ENCODE data around the gene LONP2. TPM values are rescaled to one million over a fixed set of nuclear protein-coding genes. Genes with fewer than 3 reads are reported as not detected.
"Not testable (repeated sequence)": the region's sequence is repeated elsewhere in the genome, so short reads cannot be mapped to it uniquely, and the experiment has no call there.

Gene LONP2
- total RNA-seq, 2 experiments from 2014 or later: 77.2 to 81.0 TPM

- no peak for DNase-seq
- no peak overlapping the region for H3K27ac Mint-ChIP-seq
- POLR2A ChIA-PET: interaction anchor here (1.2 kb wide), 1 partner anchor 273 kb away, joined by 4 read pairs; no protein-coding TSS in a partner anchor
- intact Hi-C loops (cut with DNase I, micrococcal nuclease): loop anchor here in 1 of 2 experiments (5.0 kb wide), 1 partner anchor 192 kb away; no protein-coding TSS in a partner anchor
- H3K9me3 Mint-ChIP-seq: no peaks in the 10 kb centered on the region
- Histone ChIP-seq H3K27ac (ENCODE audit: low read depth in 1 of 2, low read length in 2 of 2) (no peak overlapping the region), H3K4me3 (ENCODE audit: low read length) (no peak overlapping the region), H3K36me3 (ENCODE audit: insufficient read depth, low read length) (peaks cover 52% of the 10 kb centered on the region), H3K9me3 (ENCODE audit: control insufficient read depth in 1 of 2, insufficient read depth in 1 of 2, low read length in 2 of 2) (no peaks in the 10 kb centered on the region), H3K27me3 (ENCODE audit: control insufficient read depth in 1 of 2, insufficient read depth in 2 of 2, low read length in 2 of 2) (no peaks in the 10 kb centered on the region), H3K4me1 (ENCODE audit: insufficient read depth, low read length) (peaks cover 6% of the 10 kb centered on the region)
- no peak for TF ChIP-seq CTCF (IDR thresholded peaks at IDR 0.05)
- peaks cover 25% of the 10 kb centered on the region for H3K4me1 Mint-ChIP-seq (ENCODE audit: low read depth)
- CTCF ChIA-PET: interaction anchor here (1.3 to 4.5 kb wide), 2 partner anchors 272 to 280 kb away, joined by 6 to 16 read pairs; no protein-coding TSS in a partner anchor
- H3K4me3 Mint-ChIP-seq: no peak overlapping the region
- H3K36me3 Mint-ChIP-seq (ENCODE audit: low read depth): peaks cover 84% of the 10 kb centered on the region
- no peaks in the 10 kb centered on the region for H3K27me3 Mint-ChIP-seq
- no peak for ATAC-seq (ENCODE audit: poor library complexity)
Measured at GRCh38 chr16:48350736-48351135, 106.6 kb downstream of the LONP2 start.

GRCh38 chr16:48352648-48353390 lies 108.7 kb downstream of the LONP2 start:
- no peaks in the 10 kb centered on the region for H3K9me3 ChIP-seq (ENCODE audit: control insufficient read depth in 1 of 2, insufficient read depth in 1 of 2, low read length in 2 of 2)
- no peak for DNase-seq
- ChIA-PET CTCF (interaction anchor here (0.7 to 6.2 kb wide), 7 partner anchors 12 to 278 kb away, joined by 3 to 42 read pairs (median 9); no protein-coding TSS in a partner anchor), POLR2A (interaction anchor here (1.5 to 2.5 kb wide), 3 partner anchors 13 to 277 kb away, joined by 6 to 12 read pairs (median 10); no protein-coding TSS in a partner anchor)
- no peak overlapping the region for H3K27ac Mint-ChIP-seq
- H3K36me3 ChIP-seq (ENCODE audit: insufficient read depth, low read length): peaks cover 49% of the 10 kb centered on the region
- H3K27me3 ChIP-seq (ENCODE audit: control insufficient read depth in 1 of 2, insufficient read depth in 2 of 2, low read length in 2 of 2): no peaks in the 10 kb centered on the region
- no peak for TF ChIP-seq CTCF (IDR thresholded peaks at IDR 0.05)
- no peak overlapping the region for H3K27ac ChIP-seq (ENCODE audit: low read depth in 1 of 2, low read length in 2 of 2)
- intact Hi-C loops (cut with DNase I, micrococcal nuclease): loop anchor here (1.0 to 5.0 kb wide), 5 partner anchors 13 to 277 kb away; no protein-coding TSS in a partner anchor
- no peak overlapping the region for H3K4me3 ChIP-seq (ENCODE audit: low read length)
- no peaks in the 10 kb centered on the region for H3K27me3 Mint-ChIP-seq
- no peaks in the 10 kb centered on the region for H3K9me3 Mint-ChIP-seq
- H3K4me1 ChIP-seq (ENCODE audit: insufficient read depth, low read length): peaks cover 2% of the 10 kb centered on the region
- no peak overlapping the region for H3K4me3 Mint-ChIP-seq
- H3K4me1 Mint-ChIP-seq (ENCODE audit: low read depth): peaks cover 12% of the 10 kb centered on the region
- no peak for ATAC-seq (ENCODE audit: poor library complexity)
- peaks cover 76% of the 10 kb centered on the region for H3K36me3 Mint-ChIP-seq (ENCODE audit: low read depth)

DNA sequence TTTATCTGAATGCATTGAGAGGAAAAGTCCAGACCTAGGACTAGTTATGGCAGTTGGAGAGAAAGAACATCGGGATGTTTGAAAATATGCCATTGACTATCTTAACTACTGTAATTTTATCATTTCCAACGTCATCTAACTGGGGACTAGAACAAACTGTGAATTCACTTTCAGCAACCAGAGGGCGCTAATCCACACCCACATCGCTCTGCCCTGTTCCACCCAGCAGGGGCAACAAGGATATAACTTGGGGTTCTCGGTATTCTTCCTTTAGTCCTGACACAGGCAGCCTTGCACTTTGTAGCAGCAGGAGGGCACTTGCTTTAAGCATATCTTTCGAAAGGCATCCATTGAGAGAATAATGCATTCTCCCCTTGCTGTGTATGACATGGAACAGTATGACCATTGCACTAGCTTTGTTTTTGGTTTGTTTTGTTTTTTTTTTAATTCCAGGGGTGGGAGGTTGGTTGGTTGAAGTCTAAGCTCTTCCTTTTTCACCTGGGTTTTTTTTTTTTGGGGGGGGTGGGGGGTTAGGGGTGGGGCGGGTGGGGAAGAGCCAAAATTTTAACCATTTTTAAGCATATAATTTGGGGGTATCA lies 109.6 kb downstream of the LONP2 start:
- no peak overlapping the region for H3K4me3 ChIP-seq (ENCODE audit: low read length)
- intact Hi-C loops (cut with DNase I, micrococcal nuclease): loop anchor here (1.0 to 5.0 kb wide), 6 partner anchors 13 to 277 kb away; no protein-coding TSS in a partner anchor
- H3K4me1 Mint-ChIP-seq (ENCODE audit: low read depth): peaks cover 12% of the 10 kb centered on the region
- H3K36me3 ChIP-seq (ENCODE audit: insufficient read depth, low read length): peaks cover 44% of the 10 kb centered on the region
- DNase-seq (peak; percentile 47 to 90 (median 59)), ATAC-seq (ENCODE audit: poor library complexity) (peak; percentile 98)
- H3K4me1 ChIP-seq (ENCODE audit: insufficient read depth, low read length): peaks cover 2% of the 10 kb centered on the region
- H3K9me3 Mint-ChIP-seq: no peaks in the 10 kb centered on the region
- H3K27me3 Mint-ChIP-seq: no peaks in the 10 kb centered on the region
- no peaks in the 10 kb centered on the region for H3K9me3 ChIP-seq (ENCODE audit: control insufficient read depth in 1 of 2, insufficient read depth in 1 of 2, low read length in 2 of 2)
- no peak overlapping the region for H3K4me3 Mint-ChIP-seq
- peak overlapping the region; percentile 67 for H3K27ac Mint-ChIP-seq
- ChIA-PET CTCF (interaction anchor here (0.7 to 6.2 kb wide), 10 partner anchors 11 to 277 kb away, joined by 3 to 42 read pairs (median 6); no protein-coding TSS in a partner anchor), POLR2A (interaction anchor here (0.9 to 5.3 kb wide), 7 partner anchors 12 to 276 kb away, joined by 3 to 26 read pairs (median 6); partner anchors contain the start of gene SIAH1)
- H3K36me3 Mint-ChIP-seq (ENCODE audit: low read depth): peaks cover 73% of the 10 kb centered on the region
- peak; percentile 85 for TF ChIP-seq CTCF (IDR thresholded peaks at IDR 0.05)
- no peaks in the 10 kb centered on the region for H3K27me3 ChIP-seq (ENCODE audit: control insufficient read depth in 1 of 2, insufficient read depth in 2 of 2, low read length in 2 of 2)
- no peak overlapping the region for H3K27ac ChIP-seq (ENCODE audit: low read depth in 1 of 2, low read length in 2 of 2)

GRCh38 chr16:48354385-48354784 lies 110.3 kb downstream of the LONP2 start:
- intact Hi-C loops (cut with DNase I, micrococcal nuclease): loop anchor here in 1 of 2 experiments (1.0 to 5.0 kb wide), 3 partner anchors 188 to 274 kb away; no protein-coding TSS in a partner anchor
- not testable (repeated sequence) for H3K27me3 ChIP-seq (ENCODE audit: control insufficient read depth in 1 of 2, insufficient read depth in 2 of 2, low read length in 2 of 2); ATAC-seq (ENCODE audit: poor library complexity); H3K4me1 ChIP-seq (ENCODE audit: insufficient read depth, low read length); H3K4me3 Mint-ChIP-seq; H3K4me3 ChIP-seq (ENCODE audit: low read length); H3K9me3 Mint-ChIP-seq; H3K27ac ChIP-seq (ENCODE audit: low read depth in 1 of 2, low read length in 2 of 2); H3K9me3 ChIP-seq (ENCODE audit: control insufficient read depth in 1 of 2, insufficient read depth in 1 of 2, low read length in 2 of 2); DNase-seq; H3K27me3 Mint-ChIP-seq
- POLR2A ChIA-PET: interaction anchor here (0.9 to 5.3 kb wide), 6 partner anchors 12 to 276 kb away, joined by 3 to 26 read pairs (median 7); partner anchors contain the start of gene SIAH1
- CTCF ChIA-PET: interaction anchor here (0.7 to 6.2 kb wide), 8 partner anchors 10 to 276 kb away, joined by 4 to 42 read pairs (median 6); no protein-coding TSS in a partner anchor
- peaks cover 12% of the 10 kb centered on the region for H3K4me1 Mint-ChIP-seq (ENCODE audit: low read depth)
- peaks cover 66% of the 10 kb centered on the region for H3K36me3 Mint-ChIP-seq (ENCODE audit: low read depth)
- H3K27ac Mint-ChIP-seq: peak overlapping the region; percentile 49
- H3K36me3 ChIP-seq (ENCODE audit: insufficient read depth, low read length): peaks cover 37% of the 10 kb centered on the region
